Upper lobe of left lung (tissue), 6 donors: Measurements from ENCODE around the gene PDLIM5. TPM values are rescaled to one million over a fixed set of nuclear protein-coding genes. Genes with fewer than 3 reads are reported as not detected.

Experiments
- ATAC-seq, 2 donors: fragments of 200-7000 bp; cut with Tn5 transposase; one replicate each; pipeline ENCODE4 v1.9.1; 2022; ENCODE audit warnings: mild to moderate bottlenecking in 2 of 2, moderate library complexity in 2 of 2; ENCODE audit not compliant: low FRiP score in 2 of 2
- DNase-seq, 2 donors: peaks; one replicate each; pipeline ENCODE4 v3.0.0-alpha.2; 2019 to 2020
- H3K27ac ChIP-seq, 4 donors: fragments of 200-600 bp; sonication (generic); one replicate each; pipeline ENCODE4 v1.5.1; 2016 to 2019
- H3K27me3 ChIP-seq, 4 donors: fragments of 200-600 bp; sonication (generic); one replicate each; pipeline ENCODE4 v1.5.1; 2017 to 2019
- H3K36me3 ChIP-seq, 4 donors: fragments of 200-600 bp; sonication (generic); one replicate each; pipeline ENCODE4 v1.5.1; 2016 to 2019
- H3K4me1 ChIP-seq, 4 donors: fragments of 200-600 bp; sonication (generic); one replicate each; pipeline ENCODE4 v1.5.1; 2018 to 2019
- H3K4me3 ChIP-seq, 4 donors: fragments of 200-600 bp; sonication (generic); one replicate each; pipeline ENCODE4 v1.5.1; 2017 to 2019; ENCODE audit warnings: mild to moderate bottlenecking in 2 of 4, moderate library complexity in 1 of 4
- H3K9me3 ChIP-seq, 4 donors: fragments of 200-600 bp; sonication (generic); one replicate each; pipeline ENCODE4 v1.5.1; 2018 to 2019
- CTCF ChIP-seq, 6 experiments: fragments of 450-650 bp in 4 of 6; fragments of 200-600 bp in 2 of 6; sonication (generic) in 2 of 6; IDR thresholded peaks; one replicate each; pipeline ENCODE4 v1.5.1; 2016 to 2019; ENCODE audit warnings: antibody characterized with exemption in 6 of 6
- EP300 ChIP-seq, 4 donors: sonication (generic); formaldehyde crosslinking; IDR thresholded peaks; one replicate each; pipeline ENCODE4 v1.5.1; 2017; ENCODE audit warnings: antibody characterized with exemption in 4 of 4, control low read depth in 2 of 4
- POLR2A ChIP-seq, 4 donors: fragments of 450-650 bp; IDR thresholded peaks; one replicate each; pipeline ENCODE4 v1.5.1; 2016 to 2017; ENCODE audit warnings: antibody characterized with exemption in 4 of 4, mild to moderate bottlenecking in 2 of 4
- POLR2AphosphoS5 ChIP-seq, 2 donors: sonication (generic); formaldehyde crosslinking; IDR thresholded peaks; one replicate each; pipeline ENCODE4 v1.5.1; 2017; ENCODE audit warnings: antibody characterized with exemption in 2 of 2
- WGBS, 2 donors: methylation state at CpG; one replicate each; pipeline ENCODE4 v1.1.5; 2017 to 2018; 5-methylcytosine and 5-hydroxymethylcytosine counted together
- total RNA-seq, 6 donors: library from RNA; depleted of rRNA in 4 of 6; stranded (reverse); fragments of >200 nt in 4 of 6; gene quantifications; one replicate each; pipeline versions ENCODE4 v1.1.0 to v1.2.1, GENCODE V29; 2016 to 2021
- donor health status: DM: no; HTN: no; CAD: no; lungs with moderate emphysema.
- donor health status: DM: no; HTN: yes; CAD: no; lungs with severe emphysema.

PDLIM5 gene
- total RNA-seq, 6 donors from 2014 or later: 24.1 to 105 (median 73.0) TPM

GRCh38 chr4:94598758-94599157 is 147.0 kb downstream of the PDLIM5 start:
- Histone ChIP-seq H3K4me1 (peaks cover 0 to 8% (median 2%) of the 10 kb centered on the region in 4 donors), H3K9me3 (no peaks in the 10 kb centered on the region), H3K27me3 (no peaks in the 10 kb centered on the region), H3K27ac (no peak overlapping the region), H3K4me3 (no peak overlapping the region), H3K36me3 (peaks cover 0 to 8% (median 0%) of the 10 kb centered on the region in 4 donors)
- no peak for DNase-seq
- TF ChIP-seq POLR2A (IDR thresholded peaks at IDR 0.05) (no peak), POLR2AphosphoS5 (IDR thresholded peaks at IDR 0.05) (no peak), CTCF (IDR thresholded peaks at IDR 0.05) (no peak), EP300 (IDR thresholded peaks at IDR 0.05) (no peak)
- ATAC-seq: no peak
- WGBS, 2 donors: 88 to 100% methylated on average over 1 of the region's 1 CpG

GRCh38 chr4:94603170-94603747 is 151.5 kb downstream of the PDLIM5 start:
- TF ChIP-seq POLR2A (IDR thresholded peaks at IDR 0.05) (no peak), EP300 (IDR thresholded peaks at IDR 0.05) (no peak), CTCF (IDR thresholded peaks at IDR 0.05) (no peak), POLR2AphosphoS5 (IDR thresholded peaks at IDR 0.05) (no peak)
- WGBS, 2 donors: 81 to 91% methylated on average over 10 of the region's 10 CpGs
- Histone ChIP-seq H3K9me3 (no peaks in the 10 kb centered on the region), H3K27me3 (no peaks in the 10 kb centered on the region), H3K36me3 (peaks cover 0 to 1% (median 0%) of the 10 kb centered on the region in 4 donors), H3K4me3 (no peak overlapping the region), H3K4me1 (no peaks in the 10 kb centered on the region), H3K27ac (no peak overlapping the region)
- DNase-seq (no peak), ATAC-seq (peak in 1 of 2 donors; percentile 19)

- 79% methylated on average over 3 of the region's 3 CpGs for WGBS, 2 donors
- Histone ChIP-seq H3K36me3 (no peaks in the 10 kb centered on the region), H3K27me3 (no peaks in the 10 kb centered on the region), H3K4me1 (no peaks in the 10 kb centered on the region), H3K9me3 (no peaks in the 10 kb centered on the region), H3K4me3 (no peak overlapping the region), H3K27ac (no peak overlapping the region)
- DNase-seq: no peak
- no peak for ATAC-seq
- no peak for TF ChIP-seq EP300 (IDR thresholded peaks at IDR 0.05)
- TF ChIP-seq POLR2AphosphoS5 (IDR thresholded peaks at IDR 0.05): no peak
- TF ChIP-seq CTCF (IDR thresholded peaks at IDR 0.05): no peak
- TF ChIP-seq POLR2A (IDR thresholded peaks at IDR 0.05): no peak
These were observed 153.6 kb downstream of the PDLIM5 start for GRCh38 chr4:94605241-94605805.

GRCh38 chr4:94610145-94610544 is 158.4 kb downstream of the PDLIM5 start:
- no peak for DNase-seq
- WGBS, 2 donors: 95% methylated on average over 6 of the region's 6 CpGs

More at GRCh38 chr4:94610145-94610544, 158.4 kb downstream of the PDLIM5 start:
- Histone ChIP-seq H3K9me3 (no peaks in the 10 kb centered on the region), H3K27me3 (no peaks in the 10 kb centered on the region), H3K4me3 (no peak overlapping the region), H3K27ac (no peak overlapping the region), H3K36me3 (no peaks in the 10 kb centered on the region), H3K4me1 (peaks cover 0 to 5% (median 0%) of the 10 kb centered on the region in 4 donors)
- no peak for TF ChIP-seq CTCF (IDR thresholded peaks at IDR 0.05)
- TF ChIP-seq EP300 (IDR thresholded peaks at IDR 0.05): no peak
- no peak for TF ChIP-seq POLR2AphosphoS5 (IDR thresholded peaks at IDR 0.05)
- TF ChIP-seq POLR2A (IDR thresholded peaks at IDR 0.05): no peak
- ATAC-seq: no peak
